AG09309 (cell line): Measurements from ENCODE around the gene HTRA2.
A peak's percentile ranks its signal among the peaks of the same experiment; 100 is the strongest.

Experiments
- DNase-seq: peaks from one replicate; pipeline ENCODE4 v3.0.0-alpha.2; 2010; ENCODE audit warnings: low read depth
- H3K4me3 ChIP-seq: 2 replicates; pipeline ENCODE4 v1.5.1; 2011; ENCODE audit warnings: mild to moderate bottlenecking, low read depth, low read length, moderate library complexity; ENCODE audit not compliant: control insufficient read depth
- CTCF ChIP-seq: IDR thresholded peaks from 2 replicates; pipeline ENCODE4 v1.5.1; 2011; ENCODE audit warnings: mild to moderate bottlenecking, low read depth, low read length, inconsistent platforms; ENCODE audit not compliant: insufficient read depth, control insufficient read depth; ENCODE audit errors: missing control alignments

The HTRA2 gene

GRCh38 chr2:74552914-74553811, 23.4 kb downstream of the HTRA2 start:
- no peak for TF ChIP-seq CTCF
- DNase-seq = no peak
- H3K4me3 ChIP-seq = peak overlapping the region; percentile 94

GRCh38 chr2:74553892-74554819, 24.4 kb downstream of the HTRA2 start, which contains the start of the genes DOK1 and LOXL3:
Gene DOK1, plus strand, starts transcription at chr2:74554720. Its CDS starts 35 bp downstream, at chr2:74554755.
Gene LOXL3, minus strand, starts transcription at chr2:74553942. Its CDS starts 1,308 bp downstream, at chr2:74552634.
- peak within 1 kb of the TSS; percentile 94 for H3K4me3 ChIP-seq
- TF ChIP-seq CTCF = no peak
- DNase-seq = no peak

- TF ChIP-seq CTCF = no peak
- H3K4me3 ChIP-seq = peak overlapping the region; percentile 94
- DNase-seq = no peak
These were observed 25.2 kb downstream of the HTRA2 start for GRCh38 chr2:74554820-74555531.

GRCh38 chr2:74555610-74556103, 25.9 kb downstream of the HTRA2 start:
- H3K4me3 ChIP-seq = peak overlapping the region; percentile 94
- no peak for DNase-seq
- TF ChIP-seq CTCF = no peak

GRCh38 chr2:74556159-74556558, 26.4 kb downstream of the HTRA2 start:
- no peak for DNase-seq
- no peak for TF ChIP-seq CTCF
- no peak overlapping the region for H3K4me3 ChIP-seq
